PC-9 (cell line): Measurements from ENCODE around the gene AP2S1. TPM values are rescaled to one million over a fixed set of nuclear protein-coding genes. Genes with fewer than 3 reads are reported as not detected.

ENCODE experiments used
- BruUV-seq: library from RNA; stranded (reverse); fragments of 400-500 nt; replicated peaks from 2 replicates; lab custom pipeline; 2021; lab: Mats Ljungman, UMichigan
- CTCF ChIA-PET: fragments of 300-600 bp; sonication (Branson Sonifier 250); formaldehyde crosslinking; loops from one replicate; lab custom pipeline; 2022; ENCODE audit warnings: antibody characterized with exemption; lab: Charles Lee
- POLR2A ChIA-PET: fragments of 300-600 bp; sonication (Branson Sonifier 250); formaldehyde crosslinking; loops from one replicate; lab custom pipeline; 2022; ENCODE audit warnings: antibody characterized with exemption; ENCODE audit not compliant: unreplicated experiment; lab: Charles Lee
- DNase-seq, 2 experiments: peaks; one replicate each; pipeline versions ENCODE4 v3.0.0 to v3.0.0-alpha.2; 2015 to 2022; ENCODE audit warnings: mixed read lengths in 1 of 2
- H2AFZ ChIP-seq: fragments of 200-600 bp; sonication (generic); 2 replicates; pipeline ENCODE4 v1.8.1; 2017; ENCODE audit warnings: antibody characterized with exemption
- H3F3A ChIP-seq: fragments of 200-600 bp; sonication (generic); 2 replicates; pipeline ENCODE4 v1.8.1; 2017; ENCODE audit warnings: antibody characterized with exemption, mild to moderate bottlenecking, low read depth; ENCODE audit not compliant: insufficient read depth
- H3K27ac ChIP-seq: fragments of 200-600 bp; sonication (generic); 2 replicates; pipeline ENCODE4 v1.6.1; 2016; ENCODE audit warnings: mixed run types
- H3K27me3 ChIP-seq: fragments of 200-600 bp; sonication (generic); 2 replicates; pipeline ENCODE4 v1.6.1; 2016; ENCODE audit warnings: low read depth, mixed run types; ENCODE audit not compliant: insufficient read depth
- H3K36me3 ChIP-seq: fragments of 200-600 bp; sonication (generic); 2 replicates; pipeline ENCODE4 v1.6.1; 2016; ENCODE audit warnings: low read depth, mixed run types
- H3K4me1 ChIP-seq: fragments of 200-600 bp; sonication (generic); replicated peaks from 2 replicates; pipeline ENCODE4 v1.6.1; 2016; ENCODE audit warnings: mixed run types; ENCODE audit not compliant: insufficient read depth
- H3K4me2 ChIP-seq: fragments of 200-600 bp; sonication (generic); 2 replicates; pipeline ENCODE4 v1.6.1; 2017; ENCODE audit warnings: mixed run types
- H3K4me3 ChIP-seq: fragments of 200-600 bp; sonication (generic); 2 replicates; pipeline ENCODE4 v1.6.1; 2016; ENCODE audit warnings: mixed run types
- H3K79me2 ChIP-seq: fragments of 200-600 bp; sonication (generic); 2 replicates; pipeline ENCODE4 v1.6.1; 2017; ENCODE audit warnings: low read depth, mixed run types
- H3K9me2 ChIP-seq: fragments of 200-600 bp; sonication (generic); 2 replicates; pipeline ENCODE4 v1.8.1; 2017; ENCODE audit warnings: mild to moderate bottlenecking; ENCODE audit not compliant: insufficient read depth
- H3K9me3 ChIP-seq: fragments of 200-600 bp; sonication (generic); 2 replicates; pipeline ENCODE4 v1.8.1; 2016; ENCODE audit warnings: low read depth; ENCODE audit not compliant: insufficient read depth
- H4K20me1 ChIP-seq: fragments of 200-600 bp; sonication (generic); 2 replicates; pipeline ENCODE4 v1.8.1; 2017; ENCODE audit not compliant: insufficient read depth
- CTCF ChIP-seq: fragments of 200-600 bp; sonication (generic); conservative IDR thresholded peaks from 2 replicates; pipeline ENCODE4 v1.6.1; 2017; ENCODE audit warnings: mixed run types, antibody characterized with exemption, mild to moderate bottlenecking, moderate library complexity
- EZH2 ChIP-seq: fragments of 200-600 bp; sonication (generic); IDR thresholded peaks from 2 replicates; pipeline ENCODE4 v1.8.0; 2017; ENCODE audit warnings: antibody characterized with exemption, low read depth
- intact Hi-C: fragments of 100-400 bp; cut with micrococcal nuclease; formaldehyde crosslinking; loops from one replicate; pipeline ENCODE4 v1.10.0; 2022; ENCODE audit not compliant: unreplicated experiment
- total RNA-seq: library from RNA; stranded (reverse); gene quantifications from 2 replicates; pipeline ENCODE4 v1.2.3, GENCODE V29; 2021

The AP2S1 gene
- total RNA-seq, 1 experiment from 2014 or later: 332 TPM

GRCh38 chr19:46841458-46842083 lies 9.1 kb downstream of the AP2S1 start:
- Histone ChIP-seq H3K36me3 (peaks cover 19% of the 10 kb centered on the region), H3F3A (peaks cover 46% of the 10 kb centered on the region), H3K4me3 (no peak overlapping the region), H2AFZ (no peak overlapping the region), H3K9me2 (no peaks in the 10 kb centered on the region), H3K9me3 (no peaks in the 10 kb centered on the region), H3K4me2 (no peak overlapping the region), H3K79me2 (peaks cover 19% of the 10 kb centered on the region), H3K27me3 (no peaks in the 10 kb centered on the region), H3K27ac (peak overlapping the region; percentile 44), H3K4me1 (peaks cover 19% of the 10 kb centered on the region), H4K20me1 (peaks cover 26% of the 10 kb centered on the region)
- DNase-seq: peak; percentile 51 to 61
- POLR2A ChIA-PET: no interaction called here
- CTCF ChIA-PET: interaction anchor here (0.6 to 1.8 kb wide), 4 partner anchors 11 to 169 kb away, joined by 3 to 11 read pairs (median 6); no protein-coding TSS in a partner anchor
- TF ChIP-seq EZH2: no peak
- no peak for TF ChIP-seq CTCF
- no TSS peak for BruUV-seq
- intact Hi-C loops: loop anchor here (2.0 kb wide), 1 partner anchor 57 kb away; no protein-coding TSS in a partner anchor

GRCh38 chr19:46840498-46840942 lies 10.1 kb downstream of the AP2S1 start:
- TF ChIP-seq CTCF: peak; percentile 98
- no peak for TF ChIP-seq EZH2
- H3K36me3 ChIP-seq: peaks cover 15% of the 10 kb centered on the region
- no peaks in the 10 kb centered on the region for H3K9me2 ChIP-seq
- H3K4me3 ChIP-seq: no peak overlapping the region
- peaks cover 10% of the 10 kb centered on the region; the same call in 1 of the 2 replicates for H3K79me2 ChIP-seq
- peak overlapping the region; percentile 28 for H3K4me2 ChIP-seq
- no TSS peak for BruUV-seq
- no peak overlapping the region for H2AFZ ChIP-seq
- H3K27me3 ChIP-seq: no peaks in the 10 kb centered on the region
- H3K4me1 ChIP-seq: peaks cover 19% of the 10 kb centered on the region
- CTCF ChIA-PET: interaction anchor here (0.6 to 1.8 kb wide), 20 partner anchors 14 to 843 kb away, joined by 3 to 11 read pairs (median 4); no protein-coding TSS in a partner anchor
- H3F3A ChIP-seq: peaks cover 55% of the 10 kb centered on the region
- peak; percentile 48 to 52 for DNase-seq
- H4K20me1 ChIP-seq: peaks cover 19% of the 10 kb centered on the region; the same call in 1 of the 2 replicates
- H3K9me3 ChIP-seq: no peaks in the 10 kb centered on the region
- POLR2A ChIA-PET: interaction anchor here (0.7 kb wide), 1 partner anchor 32 kb away, joined by 17 read pairs; no protein-coding TSS in a partner anchor
- peak overlapping the region; percentile 44 for H3K27ac ChIP-seq
- intact Hi-C loops: loop anchor here (1.0 to 2.0 kb wide), 2 partner anchors 56 to 83 kb away; no protein-coding TSS in a partner anchor

GRCh38 chr19:46839752-46840497 lies 10.7 kb downstream of the AP2S1 start:
- Histone ChIP-seq H3K4me3 (no peak overlapping the region), H2AFZ (no peak overlapping the region), H3K9me2 (no peaks in the 10 kb centered on the region), H3K36me3 (peaks cover 14% of the 10 kb centered on the region; the same call in 1 of the 2 replicates), H3F3A (peaks cover 56% of the 10 kb centered on the region), H3K27ac (peak overlapping the region; percentile 44), H3K79me2 (peaks cover 10% of the 10 kb centered on the region; the same call in 1 of the 2 replicates), H3K27me3 (no peaks in the 10 kb centered on the region), H3K4me1 (peaks cover 19% of the 10 kb centered on the region), H3K9me3 (no peaks in the 10 kb centered on the region), H3K4me2 (peak overlapping the region; percentile 28), H4K20me1 (peaks cover 19% of the 10 kb centered on the region; the same call in 1 of the 2 replicates)
- CTCF ChIA-PET: interaction anchor here (0.6 to 1.8 kb wide), 15 partner anchors 13 to 843 kb away, joined by 3 to 11 read pairs (median 4); no protein-coding TSS in a partner anchor
- peak in 1 of 2 experiments; percentile 64 for DNase-seq
- POLR2A ChIA-PET: interaction anchor here (0.7 kb wide), 2 partner anchors 32 to 86 kb away, joined by 3 to 17 read pairs; no protein-coding TSS in a partner anchor
- no peak for TF ChIP-seq EZH2
- TF ChIP-seq CTCF: no peak
- intact Hi-C loops: loop anchor here (1.0 to 2.0 kb wide), 2 partner anchors 55 to 83 kb away; no protein-coding TSS in a partner anchor
- no TSS peak for BruUV-seq
